ENCODE results near the gene KDR.

KDR gene

DNA sequence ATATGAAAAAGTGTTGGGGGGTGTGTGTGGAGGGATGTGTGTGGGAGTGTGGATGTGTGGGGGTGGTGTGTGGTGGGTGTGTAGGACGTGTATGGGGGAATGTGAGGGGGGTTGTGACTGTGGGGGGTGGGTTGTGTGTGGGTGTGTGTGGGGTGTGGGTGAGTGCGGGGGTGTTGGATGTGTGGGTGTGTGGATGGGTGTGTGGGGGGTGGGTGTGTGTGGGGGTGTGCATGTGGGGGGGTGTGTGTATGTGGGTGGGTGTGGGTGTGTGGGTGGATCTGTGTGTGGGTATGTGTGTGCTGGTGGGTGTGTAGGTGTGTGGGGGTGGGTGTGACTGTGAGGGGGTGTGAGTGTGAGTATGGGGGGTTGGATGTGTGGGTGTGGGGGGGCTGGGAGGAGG, 47.8 kb downstream of the KDR start:
- no peak for DNase-seq

DNA sequence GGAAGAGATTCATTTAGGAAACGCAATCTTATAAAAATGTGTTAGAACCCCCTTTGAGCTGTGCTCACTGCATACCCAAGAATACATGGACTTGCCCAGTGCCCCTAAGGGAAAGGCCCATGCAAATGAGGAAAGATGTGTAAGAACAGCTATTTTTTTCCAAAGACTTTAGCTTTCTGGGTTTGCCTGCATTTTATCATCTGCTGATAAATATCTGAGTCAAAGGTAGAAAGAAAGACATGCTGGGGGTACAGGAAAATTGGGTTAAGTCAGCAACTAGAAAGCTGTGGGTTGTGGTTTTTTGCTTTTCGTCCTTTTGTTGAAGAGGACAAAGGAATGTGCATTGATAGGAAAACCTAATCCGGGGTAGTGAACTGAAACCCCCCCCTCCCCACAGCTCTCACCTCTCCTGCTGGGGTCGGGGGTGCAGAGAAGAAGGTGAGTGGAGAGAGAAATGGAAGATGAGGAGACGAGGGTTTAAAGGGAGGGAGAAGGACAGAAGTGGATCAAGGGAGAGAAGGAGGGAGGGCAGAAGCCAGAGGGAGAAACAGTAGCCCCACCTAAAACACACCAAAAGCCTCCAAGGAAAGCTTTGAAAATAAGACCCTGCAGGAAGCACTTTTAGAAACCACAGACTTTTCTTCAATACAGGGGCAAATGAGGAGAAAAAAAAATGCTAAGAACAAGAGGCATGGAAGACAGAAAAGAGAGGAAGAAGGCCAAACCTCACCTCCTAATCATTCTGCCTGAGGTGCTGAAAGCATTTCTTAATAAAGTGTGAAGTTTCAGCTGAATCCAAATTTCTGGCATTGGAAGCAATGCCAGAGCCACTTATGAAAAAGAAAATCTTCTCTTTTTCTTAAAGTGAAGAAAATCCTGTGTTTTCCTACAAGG, 49.3 kb downstream of the KDR start:
- DNase-seq: peak; percentile 17 to 18

DNA sequence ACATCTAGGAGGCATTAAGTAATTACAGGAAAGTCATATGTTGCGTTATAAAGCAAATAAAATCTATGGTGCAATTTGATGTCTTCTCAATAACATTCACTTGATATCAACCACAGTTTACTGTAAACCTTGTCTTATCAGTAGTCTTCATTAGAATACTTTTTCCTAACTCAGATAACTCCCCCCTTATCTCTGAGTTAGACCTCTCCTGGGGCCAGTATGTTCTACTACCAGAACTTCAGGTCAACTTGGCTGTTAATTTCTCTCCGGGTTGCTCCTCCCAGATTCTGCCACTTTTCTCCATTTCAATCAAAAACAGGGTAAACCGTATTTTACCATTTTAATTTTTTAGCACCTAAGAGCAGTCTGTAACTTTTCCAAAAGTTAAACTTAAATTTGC, 50.0 kb downstream of the KDR start:
- DNase-seq: no peak

DNA sequence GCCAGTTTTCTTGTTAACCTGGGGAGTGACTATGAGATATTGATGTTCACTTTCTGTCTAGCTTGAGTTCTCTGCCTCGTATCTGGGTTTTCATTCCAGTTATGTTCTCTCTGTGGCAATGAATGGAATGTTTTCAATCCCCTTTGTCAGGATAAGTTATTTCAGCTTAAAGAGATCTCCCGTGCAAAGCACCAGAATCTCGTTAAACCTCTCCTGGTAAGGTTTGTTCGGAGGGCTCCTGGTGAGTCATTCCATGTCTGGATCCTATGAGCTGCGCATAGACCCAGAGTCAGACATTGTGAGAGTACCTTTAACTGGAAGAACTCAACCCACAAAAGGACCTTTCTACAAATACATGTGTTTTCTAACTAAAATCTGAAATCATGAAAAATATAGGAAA, 51.0 kb downstream of the KDR start:
- no peak for DNase-seq

DNA sequence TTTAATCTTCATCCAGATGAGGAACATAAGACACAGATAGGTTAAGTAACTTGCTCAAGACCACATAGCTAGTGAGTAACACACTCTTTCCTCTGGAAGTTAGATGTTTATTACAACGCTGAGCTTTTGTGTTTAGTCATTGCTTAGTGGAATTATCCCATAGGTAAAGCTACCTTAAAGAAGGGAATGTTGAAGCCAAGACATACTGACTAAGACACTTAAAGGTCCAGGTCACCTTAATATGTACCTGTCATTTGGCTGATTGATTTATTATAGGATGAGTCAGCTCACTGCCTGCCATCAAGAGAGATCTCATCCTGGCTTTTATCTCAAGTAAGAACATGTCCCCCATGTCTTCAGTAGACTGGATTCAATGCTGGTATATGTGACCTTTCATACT, 53.4 kb downstream of the KDR start:
- DNase-seq: no peak

DNA sequence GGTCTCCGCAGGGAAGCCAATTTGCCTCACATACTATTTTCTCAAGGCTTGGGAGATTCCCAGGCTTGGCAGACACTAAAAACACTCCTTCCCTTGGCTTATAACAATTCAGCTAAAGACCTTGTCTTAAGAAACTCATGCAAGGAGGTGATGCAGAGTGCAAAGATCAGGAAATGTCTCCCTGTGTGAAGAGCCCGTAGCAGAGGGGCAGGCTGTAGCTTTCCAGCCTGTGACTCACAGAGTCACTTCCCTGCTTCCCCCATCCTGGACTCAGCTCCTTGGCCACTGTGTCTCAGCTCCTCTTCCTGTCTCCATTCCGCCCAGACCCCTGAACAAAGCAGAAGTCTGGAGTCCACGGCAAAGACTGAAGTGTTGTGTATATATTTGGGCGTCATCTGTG, 56.1 kb downstream of the KDR start:
- DNase-seq: no peak

DNA sequence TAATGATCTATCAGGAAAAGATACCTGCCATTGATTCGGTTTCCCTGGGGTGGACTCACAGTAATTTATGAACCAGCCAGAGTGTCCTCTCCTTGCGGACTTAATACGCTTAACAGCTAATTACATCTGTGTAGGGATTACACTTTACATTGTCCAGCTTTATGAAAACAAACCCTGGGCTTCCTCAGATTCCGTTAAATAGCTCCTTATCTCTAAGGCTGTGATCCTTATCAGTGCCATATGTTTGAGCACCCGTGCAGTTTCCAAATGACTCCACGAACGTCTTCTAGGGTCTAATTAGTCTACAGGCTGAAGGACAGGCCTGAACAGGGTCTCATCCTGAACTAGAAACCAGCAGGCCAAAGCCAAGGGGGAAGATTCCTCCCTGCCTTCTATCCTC, 56.9 kb downstream of the KDR start:
- no peak for DNase-seq

DNA sequence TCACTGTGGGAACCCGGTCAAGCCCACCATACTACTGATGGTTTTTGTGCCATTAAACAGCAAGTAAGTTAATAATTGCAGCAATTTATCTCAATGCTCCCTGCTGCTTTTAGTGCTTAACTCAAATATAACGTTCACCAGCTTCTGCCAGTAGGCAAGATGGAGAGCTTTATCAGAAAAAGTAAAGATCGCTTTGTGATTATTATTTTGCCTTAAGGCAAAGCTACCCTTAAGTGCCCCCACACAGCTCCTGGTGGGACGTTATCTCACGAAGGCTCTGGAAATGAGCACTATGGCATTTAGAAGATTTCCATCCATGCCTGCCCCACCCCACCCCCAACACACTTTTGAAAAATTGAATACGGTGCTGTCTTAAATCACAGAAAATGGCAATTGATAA, 59.4 kb downstream of the KDR start:
- DNase-seq: no peak

DNA sequence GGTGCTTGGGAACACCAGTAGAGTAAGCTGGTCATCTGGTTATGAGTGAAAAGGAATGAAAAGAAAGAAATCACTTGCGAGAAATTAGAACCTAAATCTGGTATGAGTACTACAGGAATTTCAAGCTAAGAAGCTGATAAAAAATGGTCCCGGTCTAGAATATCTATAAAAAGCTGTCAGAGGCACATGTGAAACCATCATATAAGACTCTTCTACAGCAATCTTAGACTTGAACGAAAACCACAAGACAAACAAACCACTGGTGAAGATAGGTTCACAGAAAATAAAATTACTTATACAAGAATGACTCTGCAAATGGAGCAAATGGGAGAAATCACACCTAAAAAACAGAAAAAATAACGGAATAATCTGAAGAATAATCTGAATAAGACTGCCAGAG, 69.9 kb downstream of the KDR start:
- no peak for DNase-seq

DNA sequence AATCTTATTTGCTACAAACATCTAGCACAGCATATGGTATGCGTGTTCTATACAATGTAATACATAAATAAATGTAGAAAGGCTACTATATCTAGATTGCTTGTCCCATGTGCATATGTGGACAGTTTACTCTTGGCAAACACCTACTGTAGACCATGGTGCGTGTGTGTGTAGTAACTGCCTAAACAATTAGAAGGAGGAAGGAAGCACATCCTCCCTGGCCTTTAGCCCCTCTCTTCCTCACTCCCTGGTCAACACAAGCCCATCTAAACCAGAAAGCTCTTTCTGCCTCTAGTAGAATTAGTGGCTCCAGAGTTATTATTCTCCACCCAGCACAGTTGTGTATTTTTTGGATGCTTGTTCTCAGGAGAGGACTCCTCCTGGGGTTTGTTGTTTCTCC, 73.9 kb downstream of the KDR start:
- no peak for DNase-seq

DNA sequence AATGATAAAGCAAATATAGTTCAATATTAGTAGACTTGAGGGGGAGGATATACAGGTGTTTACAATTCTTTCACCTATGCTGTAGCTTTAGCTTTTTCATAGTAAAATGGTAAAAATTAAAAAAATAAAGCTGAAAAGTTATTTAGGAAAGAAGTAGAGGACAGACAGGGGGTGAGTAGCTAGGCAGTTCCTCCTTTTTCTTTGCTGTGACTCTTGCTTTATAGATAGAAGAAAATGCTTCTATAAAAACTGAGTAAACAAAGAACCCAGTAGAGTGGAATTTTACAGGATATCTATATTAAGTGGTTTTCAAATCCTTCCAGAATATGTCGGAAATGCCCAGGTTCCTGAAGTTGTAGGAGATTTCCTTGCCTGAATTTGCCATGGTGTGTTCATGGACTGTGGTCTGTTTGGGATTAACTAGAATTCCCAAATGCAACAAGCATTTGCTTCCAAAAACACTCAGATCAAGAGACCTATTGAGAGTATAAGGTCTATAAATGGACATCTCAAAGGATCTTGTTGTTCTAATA, 74.9 kb downstream of the KDR start:
- no peak for DNase-seq

DNA sequence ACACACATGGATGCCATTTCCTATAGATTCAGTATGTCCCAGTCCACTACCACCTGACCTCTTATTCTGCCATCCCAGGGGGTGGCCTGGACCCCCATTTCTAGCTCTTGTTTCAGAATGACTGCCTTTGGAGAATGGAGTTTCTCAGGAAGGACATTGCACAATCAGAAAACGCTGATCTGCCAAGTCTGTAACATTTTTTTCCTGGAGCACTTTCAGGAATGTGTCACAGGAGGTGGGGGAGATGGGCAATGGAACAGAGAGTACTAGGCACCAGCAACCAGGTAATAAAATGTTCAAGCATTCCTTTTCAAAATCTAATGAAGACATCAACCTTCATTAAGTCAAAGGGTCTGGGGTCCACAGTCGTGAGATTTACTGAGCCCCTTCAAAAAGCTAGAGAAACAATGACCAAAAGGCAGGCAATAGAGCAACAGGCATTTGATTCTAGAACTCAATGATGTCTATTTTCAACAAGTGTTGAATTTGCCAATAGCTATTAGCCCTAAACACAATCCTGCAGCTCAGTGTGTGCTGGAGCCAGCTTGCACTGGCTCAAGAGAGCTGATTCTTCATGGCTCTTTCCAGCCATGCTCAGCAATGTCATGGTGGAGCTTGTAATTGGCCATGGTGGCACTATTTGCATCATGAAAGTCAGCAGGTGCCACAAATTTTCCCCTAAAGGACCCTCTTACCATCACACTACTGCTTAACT, 87.1 kb downstream of the KDR start:
- no peak for DNase-seq

DNA sequence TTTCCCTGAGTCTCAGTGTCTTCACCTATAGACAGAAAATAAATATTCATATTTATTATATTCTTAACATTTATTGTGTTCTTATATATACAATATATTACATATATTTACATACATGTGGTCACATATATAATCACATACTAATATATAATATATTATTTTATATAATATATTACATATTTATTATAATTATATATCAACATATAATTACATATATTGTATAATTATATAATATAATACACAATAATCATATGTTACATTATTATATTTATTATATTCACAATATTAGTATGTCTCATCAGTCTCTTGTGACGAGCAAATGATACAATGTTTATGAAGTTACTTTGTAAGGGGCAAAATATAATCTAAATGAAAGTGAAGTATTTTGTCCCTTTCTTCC, 87.7 kb downstream of the KDR start:
- DNase-seq: no peak

DNA sequence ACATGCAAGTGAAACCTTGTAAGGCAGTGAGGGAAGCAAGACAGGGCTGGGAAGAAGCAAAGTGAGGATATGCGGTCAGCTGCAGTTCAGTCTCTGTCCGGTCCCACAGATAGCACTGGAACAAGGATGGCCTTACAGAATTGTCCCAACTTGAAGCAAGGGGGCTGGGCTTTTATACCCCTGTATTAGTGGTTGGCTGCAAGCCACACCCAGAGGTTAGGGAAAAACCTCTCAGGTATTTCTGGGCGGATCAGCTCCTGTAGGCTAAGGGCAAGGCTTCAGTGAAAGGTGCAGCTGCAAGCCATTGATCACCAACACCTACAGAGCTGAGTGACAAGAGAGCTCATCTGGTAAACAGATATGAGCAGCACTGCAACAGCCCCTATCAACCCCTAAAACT, 89.0 kb downstream of the KDR start:
- DNase-seq: no peak

DNA sequence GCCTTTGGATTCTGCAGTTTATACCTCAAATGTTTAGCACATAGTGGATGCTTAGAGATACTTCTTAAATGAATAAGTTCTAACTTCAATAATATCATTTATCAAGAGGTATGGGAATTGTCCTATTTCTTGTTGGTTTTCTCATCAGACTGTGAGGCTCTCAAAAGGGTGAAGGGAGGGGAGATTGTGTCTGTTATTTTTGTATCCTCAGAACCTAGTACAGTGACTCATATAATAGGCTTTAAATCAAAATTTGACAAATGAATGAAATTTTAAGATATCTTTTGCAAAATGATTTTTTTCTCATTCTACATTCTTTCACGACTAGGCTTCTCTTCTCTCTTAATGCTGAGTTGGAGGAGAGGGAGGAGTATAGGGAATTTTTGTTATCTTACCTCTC, 89.5 kb downstream of the KDR start:
- DNase-seq: no peak

DNA sequence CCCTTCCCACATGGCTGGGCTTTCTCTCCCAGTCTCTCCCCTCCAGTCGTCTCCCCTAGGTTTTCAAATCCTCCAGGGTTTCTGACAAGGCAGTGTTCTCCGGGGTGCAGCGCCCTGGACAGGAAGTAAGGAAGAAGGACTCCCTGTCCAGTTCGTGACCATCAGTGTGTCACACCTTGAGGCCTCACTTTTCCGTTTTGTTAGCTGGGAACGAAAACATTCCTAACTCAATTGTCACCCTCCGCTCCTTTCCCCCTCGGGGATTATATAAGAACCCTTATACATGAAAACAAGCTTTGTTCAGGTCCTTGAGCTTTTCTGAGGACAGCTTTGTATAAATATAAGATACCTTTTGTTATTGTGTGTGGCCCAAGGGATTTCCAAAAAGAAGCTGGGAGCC, 92.1 kb downstream of the KDR start:
- no peak for DNase-seq

DNA sequence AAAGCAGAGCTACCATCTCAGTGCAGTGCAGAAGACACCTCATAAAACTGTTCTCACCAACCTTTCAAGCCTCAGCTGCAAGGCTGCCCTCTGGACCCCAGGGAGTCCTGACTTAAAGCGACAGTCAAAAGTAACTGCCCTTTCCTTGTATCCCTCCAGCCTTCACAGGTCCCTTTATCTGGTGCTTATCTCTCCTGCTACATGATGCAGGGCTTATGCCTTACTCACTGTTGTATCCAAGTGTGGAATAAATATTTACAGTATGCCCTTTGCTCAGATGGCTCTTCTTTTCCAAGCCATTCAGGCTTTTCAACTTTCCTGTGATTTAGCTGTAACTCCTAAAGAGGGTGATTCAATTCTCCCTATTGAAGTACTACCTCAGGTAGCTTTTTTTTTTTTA, 92.6 kb downstream of the KDR start:
- no peak for DNase-seq

DNA sequence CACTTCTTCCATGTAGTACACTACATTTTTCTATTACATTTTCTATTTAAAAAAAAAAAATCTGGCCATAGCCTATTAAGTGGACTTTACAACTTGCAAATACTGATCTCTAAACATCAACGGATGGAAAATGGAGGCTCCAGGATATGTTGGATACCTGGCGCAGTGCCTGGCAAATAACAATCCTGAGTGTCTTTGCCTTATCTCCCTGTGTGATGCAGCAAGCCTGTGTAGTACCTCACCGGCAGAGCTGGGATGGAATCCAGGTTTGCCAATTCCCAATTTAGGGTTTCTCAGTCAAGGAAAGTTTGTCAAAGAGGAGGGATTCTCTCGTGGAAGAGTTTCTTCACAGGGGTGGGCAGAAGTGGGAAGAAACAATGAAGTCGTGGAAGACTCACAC, 93.2 kb downstream of the KDR start:
- DNase-seq: no peak

DNA sequence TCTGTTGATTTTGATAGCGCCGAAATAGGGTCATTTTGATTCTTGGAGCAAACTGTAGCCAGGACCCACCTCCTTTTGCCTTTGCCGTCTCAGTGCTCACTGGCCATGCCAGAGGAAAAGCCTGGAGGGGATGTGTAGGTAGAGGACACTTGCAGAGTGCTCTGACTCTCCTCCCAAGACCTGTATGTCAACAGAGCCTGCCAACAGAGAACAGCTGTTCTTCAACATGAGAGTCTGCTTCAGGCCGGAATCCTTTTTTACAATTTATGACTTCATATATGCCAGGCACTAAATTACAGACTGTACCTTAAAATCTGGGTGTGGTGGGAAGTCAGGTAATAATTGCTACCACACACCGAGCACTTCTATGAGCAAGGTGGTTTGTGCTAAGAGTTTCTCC, 94.2 kb downstream of the KDR start:
- DNase-seq: no peak

DNA sequence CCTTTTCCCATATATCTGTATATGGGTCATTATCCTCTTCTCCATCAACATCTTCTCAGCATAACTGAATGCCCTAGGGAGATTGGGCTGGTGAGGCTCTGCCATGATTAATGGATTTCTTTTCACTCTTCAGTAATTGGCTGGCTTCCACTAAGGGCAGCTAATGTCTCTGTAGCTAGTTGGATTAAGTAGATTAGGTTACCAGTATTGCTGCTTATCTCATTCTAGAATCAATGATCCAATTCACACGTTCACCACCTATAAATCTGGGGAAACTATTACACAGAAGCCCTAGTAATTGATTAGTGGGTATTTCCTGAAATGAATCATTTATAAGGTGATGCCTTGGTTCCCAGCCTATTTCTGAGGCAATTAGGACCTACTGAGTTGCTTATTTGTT, 94.8 kb downstream of the KDR start:
- no peak for DNase-seq

DNA sequence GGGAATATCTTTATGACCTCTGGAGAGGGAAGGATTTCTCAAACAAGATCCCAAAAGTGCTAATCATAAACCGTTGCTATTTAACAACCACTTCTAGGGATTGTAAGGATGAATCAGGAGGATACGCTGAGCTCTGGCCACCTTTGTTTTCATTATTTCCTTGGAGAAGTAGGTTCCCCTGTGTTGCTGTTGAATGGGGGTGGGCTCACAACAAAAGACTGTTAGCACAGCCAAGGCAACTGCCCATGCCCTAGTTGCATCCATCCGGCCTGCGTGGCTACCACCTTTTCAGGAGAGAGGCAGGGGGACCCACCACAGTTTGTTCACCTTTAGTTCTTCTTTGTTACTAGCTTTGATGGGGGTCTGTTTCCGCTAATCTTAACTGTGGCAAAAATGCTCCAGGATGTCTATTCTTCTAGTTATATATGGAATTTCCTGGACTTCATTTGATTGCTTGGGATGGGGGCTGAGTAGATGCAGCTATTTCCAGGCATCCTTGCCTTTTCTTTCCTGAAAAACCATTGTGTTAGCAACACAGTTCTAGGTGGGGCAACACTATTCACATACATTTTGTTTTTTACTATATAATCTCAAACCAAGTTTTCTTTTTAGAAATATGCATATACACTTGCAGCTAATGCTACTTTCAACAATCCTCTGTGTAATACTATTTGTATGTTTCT, 95.4 kb downstream of the KDR start:
- DNase-seq: no peak

DNA sequence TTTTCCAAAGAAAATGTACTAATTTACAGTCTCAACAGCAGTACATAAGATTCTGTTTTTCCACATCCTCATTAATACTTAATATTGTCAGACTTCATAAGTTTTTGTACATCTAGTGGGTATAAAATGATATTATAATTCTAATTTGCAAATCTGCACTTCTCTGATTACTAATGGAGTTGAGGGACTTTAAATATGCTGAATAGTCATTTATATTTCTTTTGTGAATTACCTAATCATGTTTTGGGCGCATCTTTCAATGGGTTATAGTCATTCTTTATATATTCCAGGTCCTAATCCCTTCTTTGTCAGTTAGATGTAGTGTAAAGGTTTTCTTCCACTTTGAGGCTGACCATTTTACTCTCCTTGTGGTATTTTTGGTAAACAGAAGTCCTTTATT, 96.1 kb downstream of the KDR start:
- DNase-seq: no peak

Data from activated T-cell treated with anti-CD3 and anti-CD28 coated beads, Interleukin-2, amount 50 U/mL, for 48 hours (primary cell).